Psoas muscle (tissue), 8 donors: Measurements from ENCODE around the gene FAM240B. TPM values are rescaled to one million over a fixed set of nuclear protein-coding genes. Genes with fewer than 3 reads are reported as not detected.

Experiments used
- ATAC-seq, 4 donors: fragments of 200-7000 bp; cut with Tn5 transposase; one replicate each; pipeline ENCODE4 v1.9.1; 2020; ENCODE audit warnings: moderate library complexity in 3 of 4, mild to moderate bottlenecking in 2 of 4
- DNase-seq, 2 donors: peaks; one replicate each; pipeline ENCODE4 v3.0.0-alpha.2; 2020
- H3K27ac ChIP-seq: fragments of 200-600 bp; one replicate; pipeline ENCODE4 v1.8.0; 2022
- H3K27me3 ChIP-seq, 3 donors: fragments of 200-600 bp in 1 of 3; one replicate each; pipeline versions ENCODE4 v1.6.1 to v1.8.0; 2013 to 2022; ENCODE audit warnings: low read length in 2 of 3, mild to moderate bottlenecking in 2 of 3, moderate library complexity in 1 of 3; ENCODE audit not compliant: insufficient read depth in 3 of 3
- H3K36me3 ChIP-seq, 2 donors: fragments of 200-600 bp in 1 of 2; one replicate each; pipeline versions ENCODE4 v1.6.1 to v1.8.0; 2013 to 2022; ENCODE audit warnings: low read depth in 1 of 2, mild to moderate bottlenecking in 1 of 2, moderate library complexity in 1 of 2; ENCODE audit not compliant: insufficient read depth in 1 of 2
- H3K4me1 ChIP-seq: fragments of 200-600 bp; one replicate; pipeline ENCODE4 v1.8.0; 2022
- H3K4me3 ChIP-seq: fragments of 200-600 bp; one replicate; pipeline ENCODE4 v1.8.0; 2022; ENCODE audit warnings: mild to moderate bottlenecking
- H3K9me3 ChIP-seq: fragments of 200-600 bp; one replicate; pipeline ENCODE4 v1.8.0; 2022
- WGBS, 3 donors: extraction: QIAGEN DNeasy Blood & Tissue Kit; methylation state at CpG; one replicate each; pipeline versions ENCODE4 v1.1.6 to v1.1.7; 2013; 5-methylcytosine and 5-hydroxymethylcytosine counted together
- intact Hi-C, 2 donors: fragments of 100-400 bp; cut with DNase I; formaldehyde crosslinking; loops; one replicate each; pipeline versions ENCODE4 v1.11.0 to v1.14.2; 2022
- polyA plus RNA-seq, 3 donors: library from polyadenylated mRNA; stranded (reverse); fragments of 200-250 nt; gene quantifications; one replicate each; pipeline ENCODE4 v1.2.3, GENCODE V29; 2013
- total RNA-seq, 4 donors: library from RNA; stranded (reverse); fragmentation: NEBNext Ultra II Directional in 2 of 4; extraction: Animal tissue kit (Norgen Biotek cat#: 25700) in 2 of 4; gene quantifications; one replicate each; pipeline versions ENCODE4 v1.2.1 to v1.2.4, GENCODE V29; 2021 to 2023
- TF ChIP-seq, protein P1 (sequence below): fragments of 200-600 bp; IDR thresholded peaks from one replicate; pipeline ENCODE4 v1.8.0; 2022; ENCODE audit warnings: antibody characterized with exemption
- donor health status: healthy with polysubstance abuse.
- donor health status: DM: no; HTN: no; CAD: no; lungs with moderate emphysema.
- donor health status: Bipolar disorder and iron deficiency.
- donor health status: healthy.
- donor health status: DM: yes; HTN: yes; CAD: no.
- donor health status: DM: no; HTN: no; CAD: no.
- donor health status: DM: no; HTN: no; CAD: no.
- donor health status: DM: yes; HTN: yes; CAD: no.

FAM240B gene
- total and polyA plus RNA-seq, 7 donors, result 0.09 to 1.1 TPM; not detected in 5

DNA sequence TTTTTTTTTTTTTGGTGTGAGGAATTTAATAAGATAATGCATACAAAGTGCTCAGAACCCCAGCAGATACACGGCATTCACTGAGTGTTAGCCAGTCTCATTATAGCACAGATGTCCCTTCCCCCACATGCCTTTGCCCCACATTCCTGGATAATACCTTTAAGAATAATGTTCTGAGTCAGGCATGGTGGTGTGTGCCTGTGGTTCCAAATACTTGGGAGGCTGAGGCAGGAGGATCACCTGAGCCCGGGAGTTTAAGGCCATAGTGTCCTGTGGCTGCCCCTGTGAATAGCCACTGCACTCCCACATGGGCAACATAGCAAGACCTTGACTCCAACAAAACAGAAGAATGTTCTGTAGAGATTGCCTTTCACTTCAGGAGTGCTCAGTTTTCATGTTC is 75.3 kb downstream of the FAM240B start:
- 25 to 53% (median 34%) methylated on average over 2 of the region's 2 CpGs for WGBS, 3 donors

More for the DNA sequence above, 75.3 kb downstream of the FAM240B start:
- Histone ChIP-seq H3K4me1 (no peaks in the 10 kb centered on the region), H3K27ac (no peak overlapping the region), H3K36me3 (no peaks in the 10 kb centered on the region), H3K27me3 (no peaks in the 10 kb centered on the region), H3K9me3 (no peaks in the 10 kb centered on the region), H3K4me3 (no peak overlapping the region)
- DNase-seq (no peak), ATAC-seq (no peak)
- TF ChIP-seq, protein P1, sequence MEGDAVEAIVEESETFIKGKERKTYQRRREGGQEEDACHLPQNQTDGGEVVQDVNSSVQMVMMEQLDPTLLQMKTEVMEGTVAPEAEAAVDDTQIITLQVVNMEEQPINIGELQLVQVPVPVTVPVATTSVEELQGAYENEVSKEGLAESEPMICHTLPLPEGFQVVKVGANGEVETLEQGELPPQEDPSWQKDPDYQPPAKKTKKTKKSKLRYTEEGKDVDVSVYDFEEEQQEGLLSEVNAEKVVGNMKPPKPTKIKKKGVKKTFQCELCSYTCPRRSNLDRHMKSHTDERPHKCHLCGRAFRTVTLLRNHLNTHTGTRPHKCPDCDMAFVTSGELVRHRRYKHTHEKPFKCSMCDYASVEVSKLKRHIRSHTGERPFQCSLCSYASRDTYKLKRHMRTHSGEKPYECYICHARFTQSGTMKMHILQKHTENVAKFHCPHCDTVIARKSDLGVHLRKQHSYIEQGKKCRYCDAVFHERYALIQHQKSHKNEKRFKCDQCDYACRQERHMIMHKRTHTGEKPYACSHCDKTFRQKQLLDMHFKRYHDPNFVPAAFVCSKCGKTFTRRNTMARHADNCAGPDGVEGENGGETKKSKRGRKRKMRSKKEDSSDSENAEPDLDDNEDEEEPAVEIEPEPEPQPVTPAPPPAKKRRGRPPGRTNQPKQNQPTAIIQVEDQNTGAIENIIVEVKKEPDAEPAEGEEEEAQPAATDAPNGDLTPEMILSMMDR, result no peak
- intact Hi-C loops, result no loop called here

Other genes starting within 250 kb of the FAM240B start
- 1 to 10 TPM in 1 of 4 donors, not detected in 3; 1.5 TPM for gene ANKRD18A, start 99.5 kb downstream of the FAM240B start, total RNA-seq
- under 1 TPM in 1 of 3 donors, not detected in 2; 0.03 TPM for gene ANKRD18A, start 99.5 kb downstream of the FAM240B start, polyA plus RNA-seq